ENCODE measurements around the gene KSR2. TPM values are rescaled to one million over a fixed set of nuclear protein-coding genes. Genes with fewer than 3 reads are reported as not detected.

KSR2 gene
- total RNA-seq, 1 experiment from 2014 or later = 1.3 TPM

- H3K4me1 ChIP-seq (ENCODE audit: insufficient read depth, low read length) = peaks cover 9% of the 10 kb centered on the region
- no peak overlapping the region for H2BK120ac ChIP-seq (ENCODE audit: low read depth, low read length, poor library complexity, severe bottlenecking)
- no peak overlapping the region for H3K18ac ChIP-seq (ENCODE audit: insufficient read length, low read depth, low read length)
- H3K4me2 ChIP-seq (ENCODE audit: insufficient read depth, insufficient read length, low read length) = no peak overlapping the region
- WGBS (ENCODE audit: extremely low coverage, insufficient read length, low lambda C conversion rate) = no CpG with 5 or more reads among the region's 1 CpG
- no peaks in the 10 kb centered on the region for H3K27me3 Mint-ChIP-seq (ENCODE audit: low read depth)
- no peak overlapping the region for H3K14ac ChIP-seq (ENCODE audit: insufficient read depth, low read length)
- H3K79me1 ChIP-seq (ENCODE audit: insufficient read depth, low read depth, low read length, poor library complexity, severe bottlenecking) = no peaks in the 10 kb centered on the region
- no peak overlapping the region for H3K27ac ChIP-seq (ENCODE audit: insufficient read length, low read depth, low read length)
- no peak overlapping the region for H2BK12ac ChIP-seq (ENCODE audit: insufficient read length, low read depth, low read length)
- H3K4me3 Mint-ChIP-seq = no peak overlapping the region
- no peaks in the 10 kb centered on the region for H3K27me3 ChIP-seq (ENCODE audit: insufficient read depth, low read length)
- no peaks in the 10 kb centered on the region for H3K23me2 ChIP-seq (ENCODE audit: insufficient read length, low read depth, low read length, poor library complexity, severe bottlenecking)
- no peak overlapping the region for H4K5ac ChIP-seq (ENCODE audit: insufficient read length, low read depth, low read length)
- no peak overlapping the region for H2AK5ac ChIP-seq (ENCODE audit: insufficient read length, low read length)
- peaks cover 0 to 2% (median 0%) of the 10 kb centered on the region in 3 experiments; a peak in 1 of 7 replicates for H3K36me3 Mint-ChIP-seq (ENCODE audit: insufficient read depth in 1 of 3, low read depth in 3 of 3)
- H2BK5ac ChIP-seq (ENCODE audit: insufficient read length, low read length) = no peak overlapping the region
- no peak overlapping the region for H3K9ac ChIP-seq (ENCODE audit: extremely low read depth, insufficient read length, low read length)
- H4K91ac ChIP-seq (ENCODE audit: insufficient read length, low read depth, low read length) = no peak overlapping the region
- no peak overlapping the region for H2BK20ac ChIP-seq (ENCODE audit: low read depth, low read length, poor library complexity, severe bottlenecking)
- no peak overlapping the region for H3K23ac ChIP-seq (ENCODE audit: insufficient read length, low read depth, low read length)
- H3T11ph ChIP-seq (ENCODE audit: low read length) = no peak overlapping the region
- H3K27ac Mint-ChIP-seq = no peak overlapping the region
- no peaks in the 10 kb centered on the region for H3K9me3 ChIP-seq (ENCODE audit: control insufficient read depth, low read depth, low read length)
- H4K20me1 ChIP-seq (ENCODE audit: control insufficient read depth, insufficient read depth, insufficient read length) = no peaks in the 10 kb centered on the region
- H3K79me2 ChIP-seq (ENCODE audit: insufficient read depth, low read length) = no peaks in the 10 kb centered on the region
- no peak for TF ChIP-seq CTCF (conservative IDR thresholded peaks at IDR 0.05)
- H3K4ac ChIP-seq (ENCODE audit: low read depth, low read length) = no peak overlapping the region
- no peak overlapping the region for H3K56ac ChIP-seq (ENCODE audit: insufficient read length, low read depth, low read length)
- no peak overlapping the region for H2AFZ ChIP-seq (ENCODE audit: low read length)
- no peak overlapping the region for H2BK15ac ChIP-seq (ENCODE audit: low read depth, low read length)
- no peaks in the 10 kb centered on the region; a peak in 2 of 5 replicates for H3K9me3 Mint-ChIP-seq
- H4K8ac ChIP-seq (replicated peaks; ENCODE audit: insufficient read length, low read depth, low read length) = no peak overlapping the region
- DNase-seq = no peak
- peaks cover 38 to 40% of the 10 kb centered on the region in 2 experiments for H3K4me1 Mint-ChIP-seq
Measured at GRCh38 chr12:117589021-117589420, 379.8 kb downstream of the KSR2 start.

All from H9 (cell line).